ENCODE measurements around the gene TMEM91.

Gene TMEM91

GRCh38 chr19:41415154-41415571, 38.8 kb downstream of the TMEM91 start:
- TF ChIP-seq TAF1 (IDR thresholded peaks at IDR 0.05; ENCODE audit: borderline replicate concordance, insufficient read depth, low read length) (no peak), REST (IDR thresholded peaks at IDR 0.05; ENCODE audit: insufficient read depth in 1 of 2, low read depth in 2 of 2, low read length in 2 of 2) (no peak), FOXP2 (optimal IDR thresholded peaks at IDR 0.05; ENCODE audit: borderline replicate concordance, extremely low read depth, extremely low read length, insufficient read depth) (no peak), POLR2AphosphoS5 (IDR thresholded peaks at IDR 0.05; ENCODE audit: low read depth, low read length) (no peak), SIN3A (IDR thresholded peaks at IDR 0.05; ENCODE audit: borderline replicate concordance, insufficient read depth, low read length) (no peak)

GRCh38 chr19:41416194-41416674, 39.9 kb downstream of the TMEM91 start:
- no peak for TF ChIP-seq REST (IDR thresholded peaks at IDR 0.05; ENCODE audit: insufficient read depth in 1 of 2, low read depth in 2 of 2, low read length in 2 of 2)
- no peak for TF ChIP-seq TAF1 (IDR thresholded peaks at IDR 0.05; ENCODE audit: borderline replicate concordance, insufficient read depth, low read length)

GRCh38 chr19:41420101-41420880, 44.0 kb downstream of the TMEM91 start:
- TF ChIP-seq SIN3A (IDR thresholded peaks at IDR 0.05; ENCODE audit: borderline replicate concordance, insufficient read depth, low read length) (no peak), REST (IDR thresholded peaks at IDR 0.05; ENCODE audit: insufficient read depth in 1 of 2, low read depth in 2 of 2, low read length in 2 of 2) (no peak), TAF1 (IDR thresholded peaks at IDR 0.05; ENCODE audit: borderline replicate concordance, insufficient read depth, low read length) (no peak), FOXP2 (optimal IDR thresholded peaks at IDR 0.05; ENCODE audit: borderline replicate concordance, extremely low read depth, extremely low read length, insufficient read depth) (no peak), POLR2AphosphoS5 (IDR thresholded peaks at IDR 0.05; ENCODE audit: low read depth, low read length) (no peak)

GRCh38 chr19:41421314-41421713, 45.0 kb downstream of the TMEM91 start:
- TF ChIP-seq REST (IDR thresholded peaks at IDR 0.05; ENCODE audit: insufficient read depth in 1 of 2, low read depth in 2 of 2, low read length in 2 of 2) (no peak), SIN3A (IDR thresholded peaks at IDR 0.05; ENCODE audit: borderline replicate concordance, insufficient read depth, low read length) (no peak), FOXP2 (optimal IDR thresholded peaks at IDR 0.05; ENCODE audit: borderline replicate concordance, extremely low read depth, extremely low read length, insufficient read depth) (no peak), TAF1 (IDR thresholded peaks at IDR 0.05; ENCODE audit: borderline replicate concordance, insufficient read depth, low read length) (no peak), POLR2AphosphoS5 (IDR thresholded peaks at IDR 0.05; ENCODE audit: low read depth, low read length) (no peak)

Measured in PFSK-1 (cell line).